ENCODE data around the gene C1R.

The C1R gene

DNA sequence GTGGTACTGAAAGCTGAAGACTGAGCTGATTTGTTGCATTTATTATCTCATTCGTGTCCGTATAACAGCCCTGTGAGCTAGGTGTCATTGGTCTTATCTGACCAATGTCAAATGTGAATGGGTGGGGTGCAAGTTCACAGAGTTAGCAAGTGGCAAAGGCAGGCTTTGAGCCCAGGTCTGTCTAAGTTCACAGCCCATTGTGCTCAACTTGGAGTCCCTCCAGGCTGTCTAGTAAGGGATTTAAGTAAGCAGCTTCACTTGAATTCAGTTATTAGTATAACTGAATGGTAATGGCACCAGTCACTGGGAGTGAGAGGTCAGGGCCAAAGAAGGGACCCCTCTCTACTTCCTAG lies 23.3 kb downstream of the C1R start:
- H3K56ac ChIP-seq (ENCODE audit: low read length) = no peak overlapping the region

DNA sequence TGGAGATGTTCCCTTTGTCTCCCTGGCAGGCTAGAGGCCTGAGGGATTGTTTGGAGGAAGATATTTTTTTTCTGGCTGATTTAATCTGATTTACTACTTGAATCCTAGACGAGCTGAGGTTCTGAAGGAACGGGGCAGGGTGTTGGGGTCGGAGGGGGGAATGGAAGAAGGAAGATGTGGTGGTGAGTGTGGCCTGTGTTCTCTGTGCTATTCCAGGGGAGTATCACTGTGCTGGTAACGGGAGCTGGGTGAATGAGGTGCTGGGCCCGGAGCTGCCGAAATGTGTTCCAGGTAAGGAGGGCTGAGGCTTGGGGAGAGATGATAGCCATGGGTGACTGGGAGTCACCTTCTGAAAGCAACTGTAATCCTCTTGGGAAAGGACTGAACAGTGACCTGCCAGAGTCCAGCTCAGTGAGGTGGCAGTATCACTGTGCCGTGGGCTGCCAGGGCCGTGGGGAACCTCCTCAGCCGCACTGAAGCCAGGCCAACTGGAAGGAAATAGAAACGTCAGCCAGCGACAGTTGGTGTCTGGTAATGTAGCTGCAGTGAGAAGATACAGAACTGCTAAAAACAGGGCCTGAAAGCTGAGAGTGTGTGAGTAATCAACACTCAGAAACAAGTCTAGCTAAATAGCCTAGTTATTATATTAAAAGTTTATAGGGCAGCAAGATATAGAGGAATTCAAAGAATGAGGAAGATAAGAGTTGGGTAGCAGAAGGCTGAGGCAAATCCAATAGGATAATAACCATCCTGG lies 23.8 kb downstream of the C1R start:
- H3K79me1 ChIP-seq (ENCODE audit: low read length) = no peaks in the 10 kb centered on the region
- no peak overlapping the region for H2BK15ac ChIP-seq (replicated peaks; ENCODE audit: low read depth)
- no peak overlapping the region for H3K4ac ChIP-seq (ENCODE audit: low read depth, low read length)
- no peaks in the 10 kb centered on the region for H3K27me3 ChIP-seq (ENCODE audit: insufficient read depth, low read length, poor library complexity)
- H3K36me3 ChIP-seq (ENCODE audit: control insufficient read depth, insufficient read depth, low read length) = no peaks in the 10 kb centered on the region
- H3K18ac ChIP-seq (ENCODE audit: low read length) = no peak overlapping the region
- H3K23ac ChIP-seq (ENCODE audit: low read length) = no peak overlapping the region
- no peak overlapping the region for H2BK120ac ChIP-seq (ENCODE audit: low read depth, low read length)
- no peak overlapping the region for H3K27ac ChIP-seq (ENCODE audit: low read depth, low read length)
- no peak overlapping the region for H4K5ac ChIP-seq (ENCODE audit: low read length)
- H4K8ac ChIP-seq (ENCODE audit: low read depth, low read length) = no peak overlapping the region
- H3K4me3 ChIP-seq (ENCODE audit: low read length) = no peak overlapping the region
- H3K56ac ChIP-seq (ENCODE audit: low read length) = no peak overlapping the region
- H3K4me2 ChIP-seq (ENCODE audit: low read length) = no peak overlapping the region
- H2BK5ac ChIP-seq (ENCODE audit: low read length) = no peak overlapping the region
- no peaks in the 10 kb centered on the region for H3K4me1 ChIP-seq (ENCODE audit: control insufficient read depth, low read depth, low read length)
- H3K79me2 ChIP-seq (ENCODE audit: control insufficient read depth, insufficient read depth, low read length) = no peaks in the 10 kb centered on the region
- DNase-seq = no peak
- H3K9ac ChIP-seq (ENCODE audit: low read length) = no peak overlapping the region
- no peak overlapping the region for H2AK5ac ChIP-seq (ENCODE audit: low read length)
- no CpG with 5 or more reads among the region's 11 CpGs for WGBS (ENCODE audit: extremely low coverage, insufficient coverage, low lambda C conversion rate)

More for the DNA sequence above, 23.3 kb downstream of the C1R start:
- WGBS (ENCODE audit: extremely low coverage, insufficient coverage, low lambda C conversion rate) = no CpG with 5 or more reads among the region's 2 CpGs
- H3K79me1 ChIP-seq (ENCODE audit: low read length) = no peaks in the 10 kb centered on the region
- H2BK120ac ChIP-seq (ENCODE audit: low read depth, low read length) = no peak overlapping the region
- no peak overlapping the region for H2BK15ac ChIP-seq (replicated peaks; ENCODE audit: low read depth)
- no peaks in the 10 kb centered on the region for H3K4me1 ChIP-seq (ENCODE audit: control insufficient read depth, low read depth, low read length)
- H2BK5ac ChIP-seq (ENCODE audit: low read length) = no peak overlapping the region
- no peak overlapping the region for H3K4ac ChIP-seq (ENCODE audit: low read depth, low read length)
- H3K36me3 ChIP-seq (ENCODE audit: control insufficient read depth, insufficient read depth, low read length) = no peaks in the 10 kb centered on the region
- H4K5ac ChIP-seq (ENCODE audit: low read length) = no peak overlapping the region
- H3K18ac ChIP-seq (ENCODE audit: low read length) = no peak overlapping the region
- H3K79me2 ChIP-seq (ENCODE audit: control insufficient read depth, insufficient read depth, low read length) = no peaks in the 10 kb centered on the region
- H3K9ac ChIP-seq (ENCODE audit: low read length) = no peak overlapping the region
- H3K27ac ChIP-seq (ENCODE audit: low read depth, low read length) = no peak overlapping the region
- H3K4me2 ChIP-seq (ENCODE audit: low read length) = no peak overlapping the region
- H3K27me3 ChIP-seq (ENCODE audit: insufficient read depth, low read length, poor library complexity) = no peaks in the 10 kb centered on the region
- no peak overlapping the region for H2AK5ac ChIP-seq (ENCODE audit: low read length)
- H3K4me3 ChIP-seq (ENCODE audit: low read length) = no peak overlapping the region
- DNase-seq = no peak
- H3K23ac ChIP-seq (ENCODE audit: low read length) = no peak overlapping the region
- H4K8ac ChIP-seq (ENCODE audit: low read depth, low read length) = no peak overlapping the region

DNA sequence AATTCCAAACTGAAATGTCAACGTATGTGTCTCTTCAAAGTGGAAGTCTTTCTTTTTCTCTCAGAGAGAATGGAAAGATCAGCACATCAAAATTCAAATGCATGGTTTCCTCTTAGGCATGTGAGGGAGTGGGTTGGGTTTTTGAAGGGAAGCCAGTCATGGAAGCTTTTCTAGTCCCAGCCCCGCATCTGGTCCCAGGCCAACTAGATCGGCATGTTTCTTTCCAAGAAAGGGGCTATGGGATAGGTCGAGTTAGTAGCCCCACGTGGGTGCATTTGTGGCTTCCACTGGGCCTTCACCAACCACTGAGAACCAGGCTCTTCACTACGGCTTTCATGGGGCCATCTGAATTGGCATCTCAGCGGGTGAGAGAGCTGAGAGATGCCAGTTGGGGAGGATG lies 25.1 kb downstream of the C1R start:
- H2AK5ac ChIP-seq (ENCODE audit: low read length) = no peak overlapping the region
- H3K4me2 ChIP-seq (ENCODE audit: low read length) = no peak overlapping the region
- DNase-seq = no peak
- no peak overlapping the region for H2BK120ac ChIP-seq (ENCODE audit: low read depth, low read length)
- no peak overlapping the region for H3K27ac ChIP-seq (ENCODE audit: low read depth, low read length)
- no peak overlapping the region for H2BK5ac ChIP-seq (ENCODE audit: low read length)
- no peak overlapping the region for H3K23ac ChIP-seq (ENCODE audit: low read length)
- no CpG with 5 or more reads among the region's 7 CpGs for WGBS (ENCODE audit: extremely low coverage, insufficient coverage, low lambda C conversion rate)
- no peak overlapping the region for H3K9ac ChIP-seq (ENCODE audit: low read length)
- no peaks in the 10 kb centered on the region for H3K79me2 ChIP-seq (ENCODE audit: control insufficient read depth, insufficient read depth, low read length)
- H2BK15ac ChIP-seq (replicated peaks; ENCODE audit: low read depth) = no peak overlapping the region
- no peaks in the 10 kb centered on the region for H3K79me1 ChIP-seq (ENCODE audit: low read length)
- H3K4ac ChIP-seq (ENCODE audit: low read depth, low read length) = no peak overlapping the region
- no peak overlapping the region for H3K56ac ChIP-seq (ENCODE audit: low read length)
- no peak overlapping the region for H4K8ac ChIP-seq (ENCODE audit: low read depth, low read length)
- no peak overlapping the region for H3K18ac ChIP-seq (ENCODE audit: low read length)
- no peaks in the 10 kb centered on the region for H3K27me3 ChIP-seq (ENCODE audit: insufficient read depth, low read length, poor library complexity)
- H4K5ac ChIP-seq (ENCODE audit: low read length) = no peak overlapping the region
- H3K4me3 ChIP-seq (ENCODE audit: low read length) = no peak overlapping the region
- no peaks in the 10 kb centered on the region for H3K4me1 ChIP-seq (ENCODE audit: control insufficient read depth, low read depth, low read length)
- no peaks in the 10 kb centered on the region for H3K36me3 ChIP-seq (ENCODE audit: control insufficient read depth, insufficient read depth, low read length)

DNA sequence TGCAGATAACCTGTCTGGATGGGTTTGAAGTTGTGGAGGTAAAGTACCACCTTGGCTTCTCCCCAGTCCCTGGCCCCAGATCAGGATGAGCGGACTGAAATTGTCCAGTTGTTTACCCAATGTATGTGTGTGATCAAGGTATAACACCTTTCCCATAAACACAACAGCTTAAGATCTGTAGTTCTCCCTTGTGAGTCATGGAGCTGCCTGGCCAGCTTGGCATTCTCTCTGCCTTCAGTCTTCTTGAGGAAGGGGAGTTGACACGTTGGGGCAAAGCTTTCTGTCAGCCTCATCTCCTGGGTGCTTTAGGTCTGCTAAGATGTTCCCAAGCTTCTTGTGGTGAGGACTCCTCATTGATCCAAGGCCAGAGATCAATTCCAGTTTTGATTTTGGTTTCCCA lies 25.6 kb downstream of the C1R start:
- no peak overlapping the region for H3K4me2 ChIP-seq (ENCODE audit: low read length)
- no peak overlapping the region for H4K5ac ChIP-seq (ENCODE audit: low read length)
- no peak for DNase-seq
- H3K56ac ChIP-seq (ENCODE audit: low read length) = no peak overlapping the region
- H3K4ac ChIP-seq (ENCODE audit: low read depth, low read length) = no peak overlapping the region
- no peak overlapping the region for H4K8ac ChIP-seq (ENCODE audit: low read depth, low read length)
- H3K27me3 ChIP-seq (ENCODE audit: insufficient read depth, low read length, poor library complexity) = no peaks in the 10 kb centered on the region
- H3K79me2 ChIP-seq (ENCODE audit: control insufficient read depth, insufficient read depth, low read length) = no peaks in the 10 kb centered on the region
- H3K36me3 ChIP-seq (ENCODE audit: control insufficient read depth, insufficient read depth, low read length) = no peaks in the 10 kb centered on the region
- no peak overlapping the region for H3K18ac ChIP-seq (ENCODE audit: low read length)
- no peaks in the 10 kb centered on the region for H3K79me1 ChIP-seq (ENCODE audit: low read length)
- no peaks in the 10 kb centered on the region for H3K4me1 ChIP-seq (ENCODE audit: control insufficient read depth, low read depth, low read length)
- H2BK15ac ChIP-seq (replicated peaks; ENCODE audit: low read depth) = no peak overlapping the region
- H3K9ac ChIP-seq (ENCODE audit: low read length) = no peak overlapping the region
- no peak overlapping the region for H3K27ac ChIP-seq (ENCODE audit: low read depth, low read length)
- H3K4me3 ChIP-seq (ENCODE audit: low read length) = no peak overlapping the region
- H2BK120ac ChIP-seq (ENCODE audit: low read depth, low read length) = no peak overlapping the region
- H2BK5ac ChIP-seq (ENCODE audit: low read length) = no peak overlapping the region
- H2AK5ac ChIP-seq (ENCODE audit: low read length) = no peak overlapping the region
- WGBS (ENCODE audit: extremely low coverage, insufficient coverage, low lambda C conversion rate) = no CpG with 5 or more reads among the region's 2 CpGs
- no peak overlapping the region for H3K23ac ChIP-seq (ENCODE audit: low read length)

DNA sequence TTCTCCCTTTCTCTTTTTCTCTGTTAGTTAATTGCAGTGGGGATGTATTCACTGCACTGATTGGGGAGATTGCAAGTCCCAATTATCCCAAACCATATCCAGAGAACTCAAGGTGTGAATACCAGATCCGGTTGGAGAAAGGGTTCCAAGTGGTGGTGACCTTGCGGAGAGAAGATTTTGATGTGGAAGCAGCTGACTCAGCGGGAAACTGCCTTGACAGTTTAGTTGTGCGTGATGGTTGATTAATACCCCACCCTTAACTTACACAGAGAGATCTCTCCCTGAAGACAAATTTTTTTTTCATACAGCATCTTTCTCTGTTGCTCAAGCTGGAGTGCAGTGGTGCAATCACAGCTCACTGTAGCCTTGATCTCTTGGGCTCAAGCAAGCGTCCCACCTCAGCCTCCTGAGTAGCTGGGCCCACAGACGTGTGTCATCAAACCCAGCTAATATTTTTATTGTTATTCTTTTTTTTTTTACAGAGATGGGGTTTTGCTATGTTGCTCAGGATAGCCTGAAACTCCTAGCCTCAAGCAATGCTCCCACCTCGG lies 27.1 kb downstream of the C1R start:
- H4K5ac ChIP-seq (ENCODE audit: low read length) = no peak overlapping the region

DNA sequence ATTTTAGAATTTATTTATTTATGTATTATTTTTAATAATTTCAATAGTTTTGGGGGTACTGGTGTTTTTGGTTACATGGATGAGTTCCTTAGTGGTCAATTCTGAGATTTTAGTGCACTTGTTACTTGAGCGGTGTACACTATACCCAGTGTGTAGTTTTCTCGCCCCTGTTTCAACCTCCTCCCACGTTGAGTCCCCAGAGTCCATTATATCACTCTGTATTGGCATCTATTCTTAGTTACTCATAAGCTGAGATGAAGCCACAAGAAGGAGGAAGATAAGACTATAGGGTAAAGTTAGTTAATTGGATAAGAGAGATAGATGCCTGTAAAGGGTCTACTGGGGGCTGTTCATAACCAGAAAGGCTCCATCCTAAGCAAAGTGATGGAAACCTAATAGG lies 27.7 kb downstream of the C1R start:
- Histone ChIP-seq H2BK15ac (replicated peaks; ENCODE audit: low read depth) (no peak overlapping the region), H3K18ac (ENCODE audit: low read length) (no peak overlapping the region), H3K27ac (ENCODE audit: low read depth, low read length) (no peak overlapping the region), H2BK5ac (ENCODE audit: low read length) (no peak overlapping the region), H3K4ac (ENCODE audit: low read depth, low read length) (no peak overlapping the region), H3K23ac (ENCODE audit: low read length) (no peak overlapping the region), H2BK120ac (ENCODE audit: low read depth, low read length) (no peak overlapping the region), H4K8ac (ENCODE audit: low read depth, low read length) (no peak overlapping the region), H3K36me3 (ENCODE audit: control insufficient read depth, insufficient read depth, low read length) (no peaks in the 10 kb centered on the region), H3K79me1 (ENCODE audit: low read length) (no peaks in the 10 kb centered on the region), H3K4me1 (ENCODE audit: control insufficient read depth, low read depth, low read length) (peaks cover 2% of the 10 kb centered on the region), H3K56ac (ENCODE audit: low read length) (no peak overlapping the region), H2AK5ac (ENCODE audit: low read length) (no peak overlapping the region), H3K9ac (ENCODE audit: low read length) (no peak overlapping the region), H3K27me3 (ENCODE audit: insufficient read depth, low read length, poor library complexity) (no peaks in the 10 kb centered on the region), H4K5ac (ENCODE audit: low read length) (no peak overlapping the region), H3K79me2 (ENCODE audit: control insufficient read depth, insufficient read depth, low read length) (no peaks in the 10 kb centered on the region), H3K4me3 (ENCODE audit: low read length) (no peak overlapping the region), H3K4me2 (ENCODE audit: low read length) (no peak overlapping the region)
- no CpG with 5 or more reads among the region's 3 CpGs for WGBS (ENCODE audit: extremely low coverage, insufficient coverage, low lambda C conversion rate)
- DNase-seq = no peak

More for the DNA sequence above, 27.1 kb downstream of the C1R start:
- Histone ChIP-seq H3K36me3 (ENCODE audit: control insufficient read depth, insufficient read depth, low read length) (no peaks in the 10 kb centered on the region), H2AK5ac (ENCODE audit: low read length) (no peak overlapping the region), H3K27me3 (ENCODE audit: insufficient read depth, low read length, poor library complexity) (no peaks in the 10 kb centered on the region), H3K56ac (ENCODE audit: low read length) (no peak overlapping the region), H3K23ac (ENCODE audit: low read length) (no peak overlapping the region), H3K4me1 (ENCODE audit: control insufficient read depth, low read depth, low read length) (peaks cover 2% of the 10 kb centered on the region), H2BK15ac (replicated peaks; ENCODE audit: low read depth) (no peak overlapping the region), H3K18ac (ENCODE audit: low read length) (no peak overlapping the region), H3K4me2 (ENCODE audit: low read length) (no peak overlapping the region), H4K8ac (ENCODE audit: low read depth, low read length) (no peak overlapping the region), H3K4me3 (ENCODE audit: low read length) (no peak overlapping the region), H2BK5ac (ENCODE audit: low read length) (no peak overlapping the region), H3K79me1 (ENCODE audit: low read length) (no peaks in the 10 kb centered on the region), H3K27ac (ENCODE audit: low read depth, low read length) (no peak overlapping the region), H3K9ac (ENCODE audit: low read length) (no peak overlapping the region), H3K79me2 (ENCODE audit: control insufficient read depth, insufficient read depth, low read length) (no peaks in the 10 kb centered on the region), H3K4ac (ENCODE audit: low read depth, low read length) (no peak overlapping the region), H2BK120ac (ENCODE audit: low read depth, low read length) (no peak overlapping the region)
- no peak for DNase-seq
- no CpG with 5 or more reads among the region's 7 CpGs for WGBS (ENCODE audit: extremely low coverage, insufficient coverage, low lambda C conversion rate)
